ENCODE measurements around the gene METTL26. TPM values are rescaled to one million over a fixed set of nuclear protein-coding genes. Genes with fewer than 3 reads are reported as not detected.

The METTL26 gene
- total and polyA plus RNA-seq, 9 of the 15 experiments (the other 6 are each of a cell fraction or from before 2014, with no cell fraction given), result 7.3 to 262 (median 80.9) TPM

- TF ChIP-seq ARID4B (CRISPR knock-in tag; IDR thresholded peaks at IDR 0.05) (peak; percentile 79), MECOM (CRISPR knock-in tag; IDR thresholded peaks at IDR 0.05) (no peak), CHCHD3 (CRISPR knock-in tag; IDR thresholded peaks at IDR 0.05) (no peak), POLR2H (tag; IDR thresholded peaks at IDR 0.05; ENCODE audit: low read depth) (no peak), ZNF12 (CRISPR knock-in tag; IDR thresholded peaks at IDR 0.05) (no peak), SP2 (IDR thresholded peaks at IDR 0.05; ENCODE audit: extremely low read depth, low read depth, low read length, poor library complexity, severe bottlenecking) (no peak), CXXC5 (CRISPR knock-in tag; IDR thresholded peaks at IDR 0.05) (peak; percentile 71; the same call in 1 of the 2 replicates), ELF4 (CRISPR knock-in tag; IDR thresholded peaks at IDR 0.05) (0 out of 2 replicates have a peak, but pooled peaks have one; percentile 43), THAP12 (CRISPR knock-in tag; IDR thresholded peaks at IDR 0.05) (peak; percentile 65), GATAD2B (IDR thresholded peaks at IDR 0.05; ENCODE audit: borderline replicate concordance) (peak; percentile 97)
These were observed 39.1 kb upstream of the METTL26 start, which contains the start of gene RHBDL1 (continued) for GRCh38 chr16:674968-675883.
